HepG2 (cell line): Measurements from ENCODE around the gene ARPP19. TPM values are rescaled to one million over a fixed set of nuclear protein-coding genes. Genes with fewer than 3 reads are reported as not detected.

Source experiments
- BCL3 ChIP-seq: sonication (generic); formaldehyde crosslinking; IDR thresholded peaks from 2 replicates; pipeline ENCODE4 v1.5.1; 2020; ENCODE audit warnings: mild to moderate bottlenecking, missing genetic modification reagents, moderate library complexity
- BCL6 ChIP-seq: IDR thresholded peaks from 2 replicates; pipeline ENCODE4 v1.6.1; 2016; ENCODE audit warnings: missing genetic modification reagents, missing compliant biosample characterization
- BRCA1 ChIP-seq: sonication (generic); formaldehyde crosslinking; IDR thresholded peaks from 2 replicates; pipeline ENCODE4 v1.4.0; 2020; ENCODE audit warnings: missing genetic modification reagents
- FOXA3 ChIP-seq: IDR thresholded peaks from 2 replicates; pipeline ENCODE4 v1.6.1; 2016; ENCODE audit warnings: missing genetic modification reagents, missing compliant biosample characterization
- FOXK1 ChIP-seq: sonication (generic); formaldehyde crosslinking; IDR thresholded peaks from 2 replicates; pipeline ENCODE4 v1.4.0; 2020; ENCODE audit warnings: low read depth, missing genetic modification reagents, borderline replicate concordance
- FOXP1 ChIP-seq, 2 experiments: fragments of 450-650 bp in 1 of 2; IDR thresholded peaks; 2 replicates each; pipeline ENCODE4 v1.6.1; 2017 to 2018; ENCODE audit warnings: antibody characterized with exemption in 1 of 2
- HMG20B ChIP-seq: conservative IDR thresholded peaks from 2 replicates; pipeline ENCODE4 v1.6.1; 2016; ENCODE audit warnings: missing genetic modification reagents, missing compliant biosample characterization
- MAF1 ChIP-seq: sonication (generic); formaldehyde crosslinking; IDR thresholded peaks from 2 replicates; pipeline ENCODE4 v1.5.0; 2020; ENCODE audit warnings: missing genetic modification reagents, borderline replicate concordance
- MAFG ChIP-seq: sonication (generic); formaldehyde crosslinking; IDR thresholded peaks from 2 replicates; pipeline ENCODE4 v1.5.1; 2020; ENCODE audit warnings: mild to moderate bottlenecking, missing genetic modification reagents
- NR0B2 ChIP-seq: sonication (generic); formaldehyde crosslinking; IDR thresholded peaks from 2 replicates; pipeline ENCODE4 v1.4.0; 2020; ENCODE audit warnings: mild to moderate bottlenecking, missing genetic modification reagents
- POLR2AphosphoS5 ChIP-seq: IDR thresholded peaks from 2 replicates; pipeline ENCODE4 v1.6.1; 2012; ENCODE audit warnings: low read depth, low read length
- REST ChIP-seq, 2 experiments: IDR thresholded peaks; 2 replicates each; pipeline ENCODE4 v1.6.1; 2011 to 2012; ENCODE audit warnings: low read length in 2 of 2, borderline replicate concordance in 1 of 2, low read depth in 1 of 2, mild to moderate bottlenecking in 1 of 2, moderate library complexity in 1 of 2
- SMARCC2 ChIP-seq: fragments of 450-650 bp; IDR thresholded peaks from 2 replicates; pipeline ENCODE4 v1.6.1; 2017; ENCODE audit warnings: antibody characterized with exemption, mild to moderate bottlenecking
- SOX6 ChIP-seq, 2 experiments: fragments of 450-650 bp in 1 of 2; sonication (generic) in 1 of 2; formaldehyde crosslinking in 1 of 2; IDR thresholded peaks; 2 replicates each; pipeline versions ENCODE4 v1.4.0 to v1.6.1; 2017 to 2020; ENCODE audit warnings: antibody characterized with exemption in 1 of 2, mild to moderate bottlenecking in 1 of 2, missing genetic modification reagents in 1 of 2
- SP140L ChIP-seq: sonication (generic); formaldehyde crosslinking; IDR thresholded peaks from 2 replicates; pipeline ENCODE4 v1.4.0; 2020; ENCODE audit warnings: missing genetic modification reagents, borderline replicate concordance
- TFAP4 ChIP-seq: sonication (generic); IDR thresholded peaks from 2 replicates; pipeline ENCODE4 v1.6.1; 2016; ENCODE audit warnings: low read depth, borderline replicate concordance
- ZBTB20 ChIP-seq: sonication (generic); formaldehyde crosslinking; IDR thresholded peaks from 2 replicates; pipeline ENCODE4 v1.8.1; 2023; ENCODE audit warnings: missing genetic modification reagents, low read depth, mild to moderate bottlenecking, borderline replicate concordance
- ZNF18 ChIP-seq: sonication (generic); formaldehyde crosslinking; IDR thresholded peaks from 2 replicates; pipeline ENCODE4 v1.8.0; 2022; ENCODE audit warnings: mild to moderate bottlenecking, missing genetic modification reagents; ENCODE audit not compliant: insufficient replicate concordance
- ZNF180 ChIP-seq: sonication (generic); formaldehyde crosslinking; IDR thresholded peaks from 2 replicates; pipeline ENCODE4 v1.4.0; 2020; ENCODE audit warnings: low read depth, missing genetic modification reagents, borderline replicate concordance
- ZNF563 ChIP-seq: sonication (generic); formaldehyde crosslinking; IDR thresholded peaks from 2 replicates; pipeline ENCODE4 v1.8.0; 2022; ENCODE audit warnings: mild to moderate bottlenecking, moderate library complexity, missing genetic modification reagents
- ZNF777 ChIP-seq: sonication (generic); formaldehyde crosslinking; IDR thresholded peaks from 2 replicates; pipeline ENCODE4 v1.4.0; 2020; ENCODE audit warnings: missing genetic modification reagents
- polyA plus RNA-seq, 8 experiments: library from polyadenylated mRNA; depleted of rRNA in 3 of 8; stranded (reverse) in 7 of 8; unstranded in 1 of 8; fragments of >200 nt; fragmentation: Illumina TruSeq in 4 of 8; extraction: Trizol in 4 of 8; gene quantifications; 2 replicates each; pipeline versions ENCODE4 v1.2.1 to v1.2.3, GENCODE V29; 2011 to 2016; ENCODE audit warnings: low read depth in 4 of 8, missing spikeins in 1 of 8, mixed read lengths in 1 of 8; ENCODE audit not compliant: insufficient read depth in 1 of 8
- total RNA-seq, 5 experiments: library from RNA; depleted of rRNA; stranded (reverse); fragments of >200 nt; fragmentation: Illumina TruSeq; extraction: Trizol; gene quantifications; 2 replicates each; pipeline ENCODE4 v1.2.3, GENCODE V29; 2016; ENCODE audit warnings: low read depth in 1 of 5

Gene ARPP19
- total and polyA plus RNA-seq, 2 of the 13 experiments (the other 11 are each of a cell fraction or from before 2014, with no cell fraction given), result 70.8 to 123 TPM

- peak; percentile 43; the same call in 1 of the 2 replicates for TF ChIP-seq TFAP4
- no peak for TF ChIP-seq ZNF777 (CRISPR knock-in tag)
- no peak for TF ChIP-seq ZNF563 (CRISPR knock-in tag)
- TF ChIP-seq MAFG, result no peak
- TF ChIP-seq POLR2AphosphoS5, result no peak
- no peak for TF ChIP-seq BCL3 (CRISPR knock-in tag)
- TF ChIP-seq MAF1 (CRISPR knock-in tag), result no peak
- TF ChIP-seq SMARCC2, result no peak
- TF ChIP-seq HMG20B (CRISPR knock-in tag), result no peak
- no peak for TF ChIP-seq ZBTB20 (CRISPR knock-in tag)
- TF ChIP-seq ZNF180 (CRISPR knock-in tag), result no peak
- TF ChIP-seq BRCA1 (CRISPR knock-in tag), result no peak
- no peak for TF ChIP-seq SP140L
- no peak for TF ChIP-seq FOXP1 (IDR thresholded peaks at IDR 0.05)
- peak; percentile 40; the same call in 1 of the 2 replicates for TF ChIP-seq FOXP1 (CRISPR knock-in tag; IDR thresholded peaks at IDR 0.05)
- TF ChIP-seq BCL6 (CRISPR knock-in tag), result peak; percentile 86
- TF ChIP-seq FOXA3 (CRISPR knock-in tag), result peak; percentile 24; the same call in 1 of the 2 replicates
- TF ChIP-seq REST (IDR thresholded peaks at IDR 0.05; ENCODE audit: borderline replicate concordance in 1 of 2, low read depth in 1 of 2, low read length in 2 of 2), result no peak
- no peak for TF ChIP-seq SOX6 (IDR thresholded peaks at IDR 0.05)
- TF ChIP-seq SOX6 (CRISPR knock-in tag; IDR thresholded peaks at IDR 0.05), result 0 out of 2 replicates have a peak, but pooled peaks have one; percentile 14
- TF ChIP-seq FOXK1, result peak; percentile 40; the same call in 1 of the 2 replicates
- TF ChIP-seq NR0B2, result no peak
- TF ChIP-seq ZNF18 (CRISPR knock-in tag), result peak; percentile 48
Observed at GRCh38 chr15:52537459-52537858, 31.4 kb downstream of the ARPP19 start (continued).
